ENCODE results near the gene CEP44. TPM values are rescaled to one million over a fixed set of nuclear protein-coding genes. Genes with fewer than 3 reads are reported as not detected.
"Not testable (repeated sequence)": the region's sequence is repeated elsewhere in the genome, so short reads cannot be mapped to it uniquely, and the experiment has no call there.

CEP44 gene
- total RNA-seq, 2 donors from 2014 or later: 11.3 to 13.1 TPM

GRCh38 chr4:174373821-174374220 is 90.1 kb downstream of the CEP44 start:
- no peak for DNase-seq (ENCODE audit: low spot score)
- intact Hi-C loops (cut with DNase I): loop anchor here in 1 of 2 donors (5.0 kb wide), 1 partner anchor 258 kb away; no protein-coding TSS in a partner anchor

GRCh38 chr4:174375422-174375821 is 91.7 kb downstream of the CEP44 start:
- intact Hi-C loops (cut with DNase I): no loop called here
- DNase-seq (ENCODE audit: low spot score): no peak

- intact Hi-C loops (cut with DNase I): no loop called here
- DNase-seq (ENCODE audit: low spot score): no peak
Observed at GRCh38 chr4:174377613-174378012, 93.9 kb downstream of the CEP44 start.

- intact Hi-C loops (cut with DNase I): no loop called here
- no peak for DNase-seq (ENCODE audit: low spot score)
Observed at GRCh38 chr4:174378951-174379350, 95.2 kb downstream of the CEP44 start.

GRCh38 chr4:174380206-174380605 is 96.5 kb downstream of the CEP44 start:
- DNase-seq (ENCODE audit: low spot score); intact Hi-C loops (cut with DNase I): not testable (repeated sequence)

GRCh38 chr4:174380699-174381439 is 97.2 kb downstream of the CEP44 start:
- intact Hi-C loops (cut with DNase I): no loop called here
- no peak for DNase-seq (ENCODE audit: low spot score)

GRCh38 chr4:174381440-174381800 is 97.7 kb downstream of the CEP44 start:
- no peak for DNase-seq (ENCODE audit: low spot score)
- intact Hi-C loops (cut with DNase I): no loop called here

Other genes with a start within 250 kb of the CEP44 start
- gene FBXO8, start 244 bp upstream of the CEP44 start, total RNA-seq: 10 to 100 TPM; 28.6 to 29.3 TPM
- gene HPGD, start 238.6 kb downstream of the CEP44 start, total RNA-seq: 1 to 10 TPM; 3.2 to 4.5 TPM

Data from posterior vena cava (tissue), 2 donors.